PFSK-1 (cell line): ENCODE data around the gene PAX8.

ENCODE experiments used
- POLR2AphosphoS5 ChIP-seq: IDR thresholded peaks from 2 replicates; pipeline ENCODE4 v1.6.1; 2012; ENCODE audit warnings: low read depth, mild to moderate bottlenecking, control low read depth, low read length, moderate library complexity
- REST ChIP-seq, 2 experiments: IDR thresholded peaks; 2 replicates each; pipeline versions ENCODE4 v1.6.1 to v1.8.0; 2011 to 2012; ENCODE audit warnings: low read depth in 2 of 2, low read length in 2 of 2, control low read depth in 1 of 2, inconsistent platforms in 1 of 2, mild to moderate bottlenecking in 1 of 2, moderate library complexity in 1 of 2; ENCODE audit not compliant: insufficient read depth in 1 of 2
- SIN3A ChIP-seq: IDR thresholded peaks from 2 replicates; pipeline ENCODE4 v1.6.1; 2012; ENCODE audit warnings: mild to moderate bottlenecking, low read length, moderate library complexity, borderline replicate concordance; ENCODE audit not compliant: insufficient read depth

- TF ChIP-seq REST (IDR thresholded peaks at IDR 0.05; ENCODE audit: insufficient read depth in 1 of 2, low read depth in 2 of 2, low read length in 2 of 2) (no peak), POLR2AphosphoS5 (no peak), SIN3A (no peak)
These were observed 105.8 kb downstream of the PAX8 start for GRCh38 chr2:113172721-113173541.
